Activated CD8-positive, alpha-beta memory T cell treated with anti-CD3 and anti-CD28 coated beads for 48 hours (primary cell): Measurements from ENCODE around the gene TMEM94.
"Not testable (repeated sequence)": the region's sequence is repeated elsewhere in the genome, so short reads cannot be mapped to it uniquely, and the experiment has no call there.

Source experiments
- DNase-seq, 3 experiments: peaks; one replicate each; pipeline ENCODE4 v3.0.0-alpha.2; 2020; ENCODE audit warnings: low read depth in 2 of 3, low spot score in 2 of 3

Gene TMEM94

DNA sequence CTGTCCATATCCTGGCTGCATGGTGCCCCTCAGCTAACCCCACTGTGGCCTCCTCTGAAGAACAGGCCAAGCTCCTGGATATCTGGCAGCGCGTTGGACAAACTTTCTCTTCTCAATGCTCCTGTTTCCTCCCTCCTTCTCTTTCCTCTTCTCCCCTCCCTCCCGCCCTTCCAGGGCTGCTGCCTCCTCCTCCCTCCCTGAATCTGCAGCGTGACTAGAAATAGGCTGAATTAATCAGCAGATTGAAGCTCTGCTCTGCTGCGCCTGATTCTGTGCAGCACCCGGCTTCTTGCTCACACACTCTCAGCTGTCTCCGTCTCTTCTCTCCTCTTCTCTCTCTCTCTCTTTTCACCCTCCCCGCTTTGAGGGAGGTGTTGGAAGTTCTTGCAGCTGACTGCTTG, 19.8 kb downstream of the TMEM94 start:
- DNase-seq, result no peak

DNA sequence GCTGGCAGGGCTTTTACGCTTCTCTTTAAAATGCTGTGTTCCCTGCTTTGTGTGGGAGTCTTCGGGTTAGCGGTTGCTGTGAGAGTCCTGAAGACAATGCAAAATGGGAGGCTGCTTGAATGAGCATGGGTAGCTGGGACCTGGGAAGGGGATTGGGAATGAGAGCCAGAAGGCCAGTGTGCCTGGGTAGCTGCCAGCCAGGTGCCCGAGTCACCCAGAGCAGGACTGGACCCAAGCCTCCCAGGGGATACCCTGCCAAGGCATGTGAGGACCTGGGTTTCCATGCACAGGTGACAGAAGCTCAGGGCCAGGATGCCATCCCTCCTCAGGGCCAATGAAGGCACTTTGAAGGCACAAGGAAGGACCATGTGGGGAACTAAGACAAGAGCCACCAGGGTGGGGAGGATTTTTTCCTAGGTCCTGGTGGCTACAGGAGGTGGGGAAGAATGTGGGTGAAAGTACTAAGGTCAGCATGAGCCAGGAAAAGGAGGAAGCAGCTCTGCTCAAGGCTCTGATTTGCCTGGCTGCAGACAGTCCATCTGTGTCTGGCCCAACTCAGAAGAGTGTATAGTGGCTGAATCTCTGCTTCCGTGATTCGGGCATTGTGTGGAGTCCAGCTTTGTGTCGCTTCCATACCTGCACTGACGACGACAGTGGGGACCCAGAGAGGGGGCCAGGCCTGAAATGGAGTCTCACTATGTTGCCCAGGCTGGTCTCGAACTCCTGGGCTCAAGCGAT, 20.5 kb downstream of the TMEM94 start:
- no peak for DNase-seq

DNA sequence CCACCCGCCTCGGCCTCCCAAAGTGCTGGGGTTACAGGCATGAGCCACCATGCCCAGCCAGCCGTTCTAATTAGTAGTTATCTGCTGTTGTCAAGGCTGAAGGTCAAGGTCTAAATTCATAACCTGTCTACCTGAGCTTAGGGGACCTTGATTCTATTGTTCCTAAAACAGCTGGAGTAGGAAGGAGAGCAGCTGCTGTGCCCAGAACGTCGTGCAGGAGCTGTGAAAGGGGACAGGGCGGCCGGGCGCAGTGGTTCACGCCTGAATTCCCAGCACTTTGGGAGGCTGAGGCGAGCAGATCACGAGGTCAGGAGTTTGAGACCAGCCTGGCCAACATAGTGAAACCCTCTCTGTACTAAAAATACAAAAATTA, 21.0 kb downstream of the TMEM94 start:
- not testable (repeated sequence) for DNase-seq

DNA sequence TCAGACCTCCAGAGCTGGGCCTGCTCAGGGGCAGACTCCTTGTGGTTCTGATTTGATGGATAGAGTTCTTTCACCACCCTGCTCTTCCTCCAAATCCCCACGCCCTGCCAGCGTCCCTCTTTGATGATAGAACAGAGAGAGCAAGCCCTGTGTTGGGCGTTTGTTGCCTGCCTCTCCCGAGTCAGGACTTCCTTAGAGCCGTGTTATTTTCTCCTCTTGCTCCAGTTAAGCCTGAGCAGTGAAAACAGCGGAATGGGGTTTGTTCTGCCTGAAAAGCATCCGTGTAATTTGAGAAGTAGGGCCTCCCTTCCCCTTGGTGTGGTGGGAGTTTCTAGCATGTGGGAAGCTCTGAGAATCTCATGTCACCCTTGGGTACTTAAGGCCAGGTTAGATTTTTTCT, 22.1 kb downstream of the TMEM94 start:
- DNase-seq, result no peak

DNA sequence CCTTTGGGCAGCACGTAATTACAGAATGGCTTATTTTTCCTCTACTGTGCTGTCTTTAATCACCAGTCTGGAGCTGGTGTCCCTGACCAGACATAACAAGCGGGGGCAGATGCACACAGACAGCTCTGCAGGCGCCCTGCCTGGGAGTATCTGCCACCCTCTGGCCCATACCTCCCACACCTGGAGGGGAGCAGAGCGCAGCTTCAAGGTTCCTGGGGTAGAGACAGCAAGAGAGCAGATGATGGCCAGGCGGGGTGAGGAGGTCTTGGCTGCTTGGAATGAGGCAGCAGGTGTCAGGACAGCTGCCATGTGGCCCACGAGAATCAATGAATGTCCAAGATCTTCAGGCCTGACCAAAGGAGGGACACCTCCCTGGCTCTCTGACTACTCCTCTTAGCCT, 23.8 kb downstream of the TMEM94 start:
- DNase-seq, result no peak

DNA sequence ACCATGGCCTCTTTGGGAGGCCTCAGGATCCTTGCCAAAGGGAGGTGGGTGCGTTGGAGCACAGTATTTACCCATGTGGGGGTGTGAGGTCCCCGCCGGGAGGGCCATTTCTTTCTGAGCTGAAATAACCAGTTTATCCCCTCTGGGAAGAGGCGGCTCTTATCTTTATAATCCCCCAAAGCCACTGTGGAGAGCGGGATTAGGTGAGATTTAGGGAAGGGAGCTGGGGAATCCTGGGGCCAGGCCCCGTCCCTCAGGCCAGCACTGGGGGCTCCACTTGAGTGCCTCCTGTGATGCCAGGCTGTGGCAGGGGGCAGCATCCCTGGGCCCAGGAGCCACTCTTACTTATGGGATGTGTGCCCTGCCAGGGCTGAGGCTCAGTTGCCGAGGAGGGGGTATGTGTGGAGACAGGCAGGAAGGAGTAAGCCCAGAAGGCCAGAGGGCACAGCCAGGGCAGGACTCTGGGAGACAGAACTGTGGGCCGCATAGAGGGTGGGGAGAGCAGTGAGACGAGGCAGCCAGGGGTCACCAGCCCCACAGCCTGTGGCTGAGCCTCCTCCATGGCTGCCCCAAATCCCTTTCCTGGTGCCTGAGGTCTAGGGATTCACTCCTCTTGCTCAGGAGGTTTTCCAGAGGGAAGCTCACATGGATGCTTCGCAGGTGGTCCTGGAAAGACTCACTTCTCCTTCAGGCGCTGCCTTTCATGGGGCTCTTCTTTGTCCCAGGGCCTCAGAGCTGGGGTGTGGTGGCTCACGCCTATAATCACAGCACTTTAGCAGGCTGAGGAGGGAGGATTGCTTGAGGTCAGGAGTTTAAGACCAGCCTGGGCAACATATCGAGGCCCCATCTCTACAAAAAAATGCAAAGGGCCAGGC, 25.0 kb downstream of the TMEM94 start:
- DNase-seq, result no peak

DNA sequence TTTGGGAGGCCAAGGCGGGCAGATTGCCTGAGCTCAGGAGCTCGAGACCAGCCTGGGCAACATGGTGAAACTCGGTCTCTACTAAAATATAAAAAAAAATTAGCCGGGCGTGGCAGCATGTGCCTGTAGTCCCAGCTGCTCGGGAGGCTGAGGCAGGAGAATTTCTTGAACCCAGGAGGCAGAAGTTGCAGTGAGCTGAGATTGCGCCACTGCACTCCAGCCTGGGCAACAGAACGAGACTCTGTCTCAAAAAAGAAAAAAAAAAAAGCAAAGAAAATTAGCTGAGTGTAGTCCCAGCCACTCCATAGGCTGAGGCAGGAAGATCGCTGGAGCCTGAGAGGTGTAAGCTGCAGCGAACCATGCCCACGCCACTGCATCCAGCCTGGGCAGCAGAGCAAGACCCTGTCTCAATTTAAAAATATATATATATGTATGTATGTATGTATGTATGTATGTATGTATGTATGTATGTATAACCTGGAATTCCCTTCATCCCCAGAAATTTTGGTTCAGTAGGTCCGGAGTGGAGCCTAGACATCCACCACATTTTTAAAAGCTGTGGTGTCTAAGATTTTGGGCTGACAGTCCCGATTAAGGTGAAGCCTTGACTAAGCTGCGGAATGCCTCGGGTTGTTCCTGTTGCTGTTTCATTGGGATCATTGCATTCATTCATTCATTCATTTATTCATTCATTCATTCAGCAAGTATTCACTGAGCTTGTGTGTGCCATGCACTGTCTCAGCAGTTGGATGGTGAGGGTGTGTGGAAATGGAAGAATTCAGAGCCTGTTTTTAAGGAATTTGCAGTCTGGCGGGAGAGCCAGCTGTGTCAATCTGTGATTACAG, 25.9 kb downstream of the TMEM94 start:
- no peak for DNase-seq

DNA sequence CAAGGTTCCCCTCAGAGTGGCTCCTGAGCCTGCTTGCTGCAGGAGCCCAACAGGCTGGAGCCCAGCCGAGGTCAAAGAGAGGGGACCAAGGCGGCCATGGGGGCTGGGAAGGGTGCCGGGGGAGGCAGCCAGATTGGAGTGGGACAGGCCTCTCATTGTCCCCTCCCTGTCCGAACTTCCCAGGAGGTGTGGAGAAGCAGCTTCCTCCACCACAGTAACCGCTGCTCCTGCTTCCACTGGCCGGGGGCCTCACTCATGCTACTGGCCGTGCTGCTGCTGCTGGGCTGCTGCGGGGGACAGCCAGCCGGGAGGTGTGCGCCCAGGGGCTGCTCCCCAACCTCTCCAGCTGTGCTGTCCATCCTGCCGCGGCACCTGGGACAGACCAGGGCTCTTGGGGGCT, 29.3 kb downstream of the TMEM94 start:
- DNase-seq, result no peak

- DNase-seq, result no peak
These were observed 29.7 kb downstream of the TMEM94 start for GRCh38 chr17:75486151-75486550.

DNA sequence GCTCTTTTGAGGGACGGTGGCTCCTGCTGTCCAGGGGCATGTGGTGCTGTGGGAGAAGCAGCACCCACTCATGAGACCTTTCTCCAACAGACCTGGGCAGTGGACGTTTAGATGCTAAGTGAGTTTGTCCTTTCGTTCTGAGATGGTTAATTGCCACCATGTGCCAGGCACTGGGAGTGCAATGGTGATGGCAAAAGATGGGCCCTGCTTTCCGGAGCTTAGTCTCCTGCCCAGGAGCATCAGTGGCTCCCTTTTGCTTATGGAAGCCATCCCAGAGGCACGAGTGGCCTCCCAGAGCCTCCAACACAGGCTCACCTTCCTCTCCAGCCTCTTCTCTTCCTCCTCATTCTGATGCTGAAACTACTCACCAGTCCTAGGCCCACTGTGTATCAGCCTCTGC, 30.5 kb downstream of the TMEM94 start:
- DNase-seq, result no peak

- DNase-seq, result peak in 1 of 3 experiments; percentile 21
These were observed 31.1 kb downstream of the TMEM94 start for GRCh38 chr17:75487351-75488070.

- no peak for DNase-seq
These were observed 32.5 kb downstream of the TMEM94 start for GRCh38 chr17:75488693-75489510.

GRCh38 chr17:75489511-75489955, 33.1 kb downstream of the TMEM94 start:
- DNase-seq, result no peak

- no peak for DNase-seq
These were observed 33.8 kb downstream of the TMEM94 start for GRCh38 chr17:75490173-75490743.

DNA sequence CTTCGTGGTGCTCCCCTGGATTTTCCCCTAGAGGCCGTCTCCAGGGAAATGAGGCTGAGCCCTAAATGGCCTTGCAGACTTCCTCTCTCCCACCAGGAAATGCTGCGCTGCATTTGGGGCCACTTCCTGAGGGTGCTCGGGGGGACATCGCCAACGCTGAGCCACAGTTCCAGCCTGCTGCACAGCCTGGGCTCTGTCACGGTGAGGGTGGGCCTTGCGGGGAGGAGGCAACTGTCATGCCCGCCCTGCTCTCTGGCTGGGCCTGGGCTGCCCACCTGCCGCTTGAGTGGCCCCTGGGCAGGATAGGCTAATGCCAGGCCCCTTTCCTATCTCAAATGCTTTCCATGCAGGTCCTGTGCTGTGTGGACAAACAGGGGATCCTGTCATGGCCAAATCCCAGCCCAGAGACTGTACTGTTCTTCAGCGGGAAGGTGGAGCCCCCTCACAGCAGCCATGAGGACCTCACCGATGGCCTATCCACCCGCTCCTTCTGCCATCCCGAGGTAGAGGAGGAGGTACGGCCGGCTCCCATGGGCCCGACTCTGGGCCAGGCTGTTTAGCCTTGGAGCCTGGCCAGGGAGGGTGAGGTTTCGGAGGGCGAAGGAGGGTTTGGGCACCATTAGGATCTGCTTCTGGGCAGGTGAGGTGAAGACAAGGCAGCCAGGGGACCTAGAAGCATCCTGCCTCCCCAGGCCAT, 34.7 kb downstream of the TMEM94 start:
- DNase-seq, result no peak

DNA sequence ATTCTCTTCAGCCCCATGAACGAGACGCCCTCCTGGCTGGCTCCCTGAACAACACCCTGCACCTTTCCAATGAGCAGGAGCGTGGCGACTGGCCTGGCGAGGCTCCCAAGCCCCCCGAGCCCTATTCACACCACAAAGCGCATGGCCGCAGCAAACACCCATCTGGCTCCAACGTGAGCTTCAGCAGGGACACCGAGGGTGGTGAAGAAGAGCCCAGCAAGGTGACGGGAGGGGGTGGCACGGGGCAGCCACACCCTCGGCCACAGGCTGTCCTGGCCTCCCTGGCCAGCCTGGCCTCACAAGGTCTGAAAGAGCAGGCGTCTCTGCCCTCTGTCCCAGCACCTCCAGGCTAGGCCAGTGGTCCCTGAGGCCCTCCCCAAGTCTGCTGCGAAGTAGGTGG, 35.2 kb downstream of the TMEM94 start:
- DNase-seq, result no peak

DNA sequence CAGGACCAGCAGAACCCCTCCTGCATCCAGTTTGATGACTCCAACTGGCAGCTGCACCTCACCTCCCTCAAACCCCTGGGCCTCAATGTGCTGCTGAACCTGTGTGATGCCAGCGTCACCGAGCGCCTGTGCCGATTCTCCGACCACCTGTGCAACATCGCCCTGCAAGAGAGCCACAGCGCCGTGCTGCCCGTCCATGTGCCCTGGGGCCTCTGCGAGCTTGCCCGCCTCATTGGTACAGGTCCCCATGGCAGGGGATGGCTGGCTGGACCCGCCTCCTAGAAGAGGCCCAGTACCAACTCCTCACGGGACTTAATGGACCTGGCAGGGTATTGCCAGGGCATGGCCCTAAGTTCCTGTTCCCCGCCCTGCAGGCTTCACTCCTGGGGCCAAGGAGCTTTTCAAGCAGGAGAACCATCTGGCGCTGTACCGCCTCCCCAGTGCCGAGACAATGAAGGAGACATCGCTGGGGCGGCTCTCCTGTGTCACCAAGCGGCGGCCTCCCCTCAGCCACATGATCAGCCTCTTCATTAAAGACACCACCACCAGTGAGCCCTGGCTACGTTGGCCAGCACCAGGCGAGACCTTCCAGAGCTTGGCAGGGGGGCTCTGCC, 36.2 kb downstream of the TMEM94 start:
- no peak for DNase-seq

DNA sequence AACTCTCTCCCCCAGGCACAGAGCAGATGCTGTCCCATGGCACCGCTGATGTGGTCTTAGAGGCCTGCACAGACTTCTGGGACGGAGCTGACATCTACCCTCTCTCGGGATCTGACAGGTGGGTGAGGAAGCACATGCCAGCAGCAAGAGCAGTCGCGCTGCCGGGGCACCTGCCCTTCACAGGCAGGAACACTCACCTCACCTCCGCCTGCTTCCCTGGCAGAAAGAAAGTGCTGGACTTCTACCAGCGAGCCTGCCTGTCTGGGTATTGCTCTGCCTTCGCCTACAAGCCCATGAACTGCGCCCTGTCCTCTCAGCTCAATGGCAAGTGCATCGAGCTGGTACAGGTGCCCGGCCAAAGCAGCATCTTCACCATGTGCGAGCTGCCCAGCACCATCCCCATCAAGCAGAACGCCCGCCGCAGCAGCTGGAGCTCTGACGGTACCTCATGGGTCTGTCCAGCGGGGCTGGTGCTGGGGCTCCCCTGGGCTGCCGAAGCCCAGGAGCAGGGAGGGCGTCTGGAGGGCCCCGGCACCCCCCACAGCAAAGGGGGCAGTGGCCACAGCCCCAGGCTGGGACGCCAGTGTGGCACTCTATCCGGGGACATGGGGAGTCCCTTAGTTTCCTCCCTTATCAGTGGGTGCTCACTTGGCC, 37.2 kb downstream of the TMEM94 start:
- no peak for DNase-seq
